Spleen (tissue), 11 donors: ENCODE measurements around the gene INO80. TPM values are rescaled to one million over a fixed set of nuclear protein-coding genes. Genes with fewer than 3 reads are reported as not detected.
"Not testable (repeated sequence)": the region's sequence is repeated elsewhere in the genome, so short reads cannot be mapped to it uniquely, and the experiment has no call there.

Source experiments
- DNase-seq: peaks from one replicate; pipeline ENCODE4 v3.0.0-alpha.2; 2020
- H3K27ac ChIP-seq, 8 donors: fragments of 200-600 bp; sonication (generic) in 7 of 8; 1 replicate in 4 of 8; 2 replicates in 4 of 8; pipeline versions ENCODE4 v1.5.0 to v1.8.0; 2016 to 2021; ENCODE audit warnings: inconsistent platforms in 4 of 8, mild to moderate bottlenecking in 4 of 8, moderate library complexity in 1 of 8
- H3K27me3 ChIP-seq, 7 donors: fragments of 200-600 bp; sonication (generic) in 6 of 7; replicated peaks in 1 of 7; 1 replicate in 4 of 7; 2 replicates in 3 of 7; pipeline versions ENCODE4 v1.5.0 to v1.8.0; 2016 to 2021; ENCODE audit warnings: inconsistent platforms in 3 of 7, mild to moderate bottlenecking in 1 of 7
- H3K36me3 ChIP-seq, 6 donors: fragments of 200-600 bp; sonication (generic) in 5 of 6; 1 replicate in 4 of 6; 2 replicates in 2 of 6; pipeline versions ENCODE4 v1.5.0 to v1.8.0; 2016 to 2021; ENCODE audit warnings: inconsistent platforms in 2 of 6
- H3K4me1 ChIP-seq, 6 donors: fragments of 200-600 bp; sonication (generic) in 5 of 6; 1 replicate in 3 of 6; 2 replicates in 3 of 6; pipeline versions ENCODE4 v1.5.0 to v1.8.0; 2016 to 2021; ENCODE audit warnings: inconsistent platforms in 3 of 6
- H3K4me3 ChIP-seq, 8 donors: fragments of 200-600 bp; sonication (generic) in 7 of 8; 1 replicate in 4 of 8; 2 replicates in 4 of 8; pipeline versions ENCODE4 v1.5.0 to v1.8.0; 2016 to 2021; ENCODE audit warnings: inconsistent platforms in 4 of 8, mild to moderate bottlenecking in 4 of 8, moderate library complexity in 2 of 8
- H3K9me3 ChIP-seq, 8 donors: fragments of 200-600 bp; sonication (generic) in 7 of 8; 1 replicate in 4 of 8; 2 replicates in 4 of 8; pipeline versions ENCODE4 v1.5.0 to v1.8.0; 2016 to 2021; ENCODE audit warnings: inconsistent platforms in 4 of 8
- CTCF ChIP-seq, 11 experiments: fragments of 200-600 bp in 7 of 11; fragments of 450-650 bp in 4 of 11; sonication (generic) in 4 of 11; IDR thresholded peaks in 8 of 11; conservative IDR thresholded peaks in 3 of 11; 1 replicate in 7 of 11; 2 replicates in 4 of 11; pipeline versions ENCODE4 v1.4.0 to v1.8.0; 2016 to 2021; ENCODE audit warnings: antibody characterized with exemption in 11 of 11, inconsistent platforms in 4 of 11, mild to moderate bottlenecking in 1 of 11
- POLR2A ChIP-seq, 3 donors: fragments of 450-650 bp; IDR thresholded peaks; one replicate each; pipeline ENCODE4 v1.5.1; 2017; ENCODE audit warnings: antibody characterized with exemption in 3 of 3, mild to moderate bottlenecking in 1 of 3
- POLR2AphosphoS5 ChIP-seq, 3 donors: sonication (generic); formaldehyde crosslinking; IDR thresholded peaks; one replicate each; pipeline ENCODE4 v1.5.1; 2017; ENCODE audit warnings: antibody characterized with exemption in 3 of 3
- WGBS, 5 donors: extraction: QIAGEN DNeasy Blood & Tissue Kit in 3 of 5; methylation state at CpG; one replicate each; pipeline versions ENCODE4 v1.1.5 to v1.1.7; 2013 to 2018; 5-methylcytosine and 5-hydroxymethylcytosine counted together
- intact Hi-C: fragments of 100-400 bp; cut with DNase I; formaldehyde crosslinking; loops from one replicate; pipeline ENCODE4 v1.15.0; 2023; ENCODE audit warnings: low total_unique reads
- polyA plus RNA-seq, 3 donors: library from polyadenylated mRNA; stranded (reverse); fragments of 200-250 nt; gene quantifications; one replicate each; pipeline ENCODE4 v1.2.1, GENCODE V29; 2013
- total RNA-seq, 7 donors: library from RNA; depleted of rRNA in 3 of 7; stranded (reverse); fragments of >200 nt in 3 of 7; fragmentation: NEBNext Ultra II Directional in 4 of 7; extraction: Animal tissue kit (Norgen Biotek cat#: 25700) in 4 of 7; gene quantifications; one replicate each; pipeline versions ENCODE4 v1.1.0 to v1.2.1, GENCODE V29; 2016 to 2021
- donor health status: healthy with polysubstance abuse.
- donor health status: DM: no; HTN: no; CAD: no; lungs with moderate emphysema.
- donor health status: DM: no; HTN: no; CAD: no.
- donor health status: Bipolar disorder and iron deficiency.
- donor health status: healthy.
- donor health status: DM: no; HTN: no; CAD: no.
- donor health status: DM: yes; HTN: yes; CAD: no.

Gene INO80
- total and polyA plus RNA-seq, 10 donors: 5.2 to 39.4 (median 25.9) TPM

- intact Hi-C loops: no loop called here
- H3K36me3 ChIP-seq: peaks cover 0 to 85% (median 53%) of the 10 kb centered on the region in 6 donors
- H3K4me3 ChIP-seq: no peak overlapping the region
- H3K27ac ChIP-seq: no peak overlapping the region
- H3K4me1 ChIP-seq: peaks cover 0 to 9% (median 0%) of the 10 kb centered on the region in 6 donors
- no peaks in the 10 kb centered on the region for H3K9me3 ChIP-seq
- no peak for TF ChIP-seq POLR2A (IDR thresholded peaks at IDR 0.05)
- no peak for TF ChIP-seq POLR2AphosphoS5 (IDR thresholded peaks at IDR 0.05)
- TF ChIP-seq CTCF (IDR thresholded peaks at IDR 0.05 in 8 of 11, conservative IDR thresholded peaks at IDR 0.05 in 3 of 11): no peak
- DNase-seq: no peak
- WGBS, 5 donors: 86 to 95% (median 92%) methylated on average over 6 of the region's 6 CpGs
- H3K27me3 ChIP-seq: no peaks in the 10 kb centered on the region
These were observed 19.9 kb downstream of the INO80 start for GRCh38 chr15:41096178-41096577.

GRCh38 chr15:41085029-41085428 lies 31.1 kb downstream of the INO80 start:
- H3K4me1 ChIP-seq: peaks cover 5 to 44% (median 15%) of the 10 kb centered on the region in 6 donors
- H3K9me3 ChIP-seq: no peaks in the 10 kb centered on the region
- no peak overlapping the region for H3K4me3 ChIP-seq
- TF ChIP-seq POLR2AphosphoS5 (IDR thresholded peaks at IDR 0.05) (no peak), CTCF (IDR thresholded peaks at IDR 0.05 in 8 of 11, conservative IDR thresholded peaks at IDR 0.05 in 3 of 11) (no peak), POLR2A (IDR thresholded peaks at IDR 0.05) (no peak)
- 85 to 91% (median 86%) methylated on average over 3 of the region's 3 CpGs for WGBS, 5 donors
- DNase-seq: no peak
- H3K27ac ChIP-seq: peak overlapping the region in 1 of 8 donors; percentile 71
- intact Hi-C loops: no loop called here
- no peaks in the 10 kb centered on the region for H3K27me3 ChIP-seq
- peaks cover 0 to 100% (median 74%) of the 10 kb centered on the region in 6 donors for H3K36me3 ChIP-seq

- Histone ChIP-seq H3K27me3 (no peaks in the 10 kb centered on the region), H3K4me1 (peaks cover 0 to 20% (median 3%) of the 10 kb centered on the region in 6 donors), H3K4me3 (no peak overlapping the region), H3K27ac (peak overlapping the region in 6 of 8 donors; percentile 6 to 47 (median 20)), H3K36me3 (peaks cover 0 to 100% (median 93%) of the 10 kb centered on the region in 6 donors), H3K9me3 (no peaks in the 10 kb centered on the region)
- 67 to 89% (median 78%) methylated on average over 1 of the region's 1 CpG for WGBS, 5 donors
- TF ChIP-seq POLR2A (IDR thresholded peaks at IDR 0.05): no peak
- intact Hi-C loops: no loop called here
- DNase-seq: no peak
These were observed 35.9 kb downstream of the INO80 start for GRCh38 chr15:41080144-41080543.

- Histone ChIP-seq H3K4me3 (no peak overlapping the region), H3K9me3 (no peaks in the 10 kb centered on the region), H3K27ac (peak overlapping the region in 6 of 8 donors; percentile 6 to 47 (median 20)), H3K27me3 (no peaks in the 10 kb centered on the region), H3K4me1 (peaks cover 0 to 18% (median 3%) of the 10 kb centered on the region in 6 donors), H3K36me3 (peaks cover 0 to 100% (median 93%) of the 10 kb centered on the region in 6 donors)
- intact Hi-C loops: no loop called here
- peak; percentile 77 for DNase-seq
- 42 to 71% (median 62%) methylated on average over 8 of the region's 8 CpGs for WGBS, 5 donors
- TF ChIP-seq POLR2A (IDR thresholded peaks at IDR 0.05) (no peak), POLR2AphosphoS5 (IDR thresholded peaks at IDR 0.05) (no peak), CTCF (IDR thresholded peaks at IDR 0.05 in 8 of 11, conservative IDR thresholded peaks at IDR 0.05 in 3 of 11) (no peak)
These were observed 36.4 kb downstream of the INO80 start for GRCh38 chr15:41079717-41080116.

- intact Hi-C loops, DNase-seq, H3K9me3 ChIP-seq, H3K4me3 ChIP-seq, H3K27me3 ChIP-seq: not testable (repeated sequence)
- peaks cover 0 to 18% (median 3%) of the 10 kb centered on the region in 6 donors for H3K4me1 ChIP-seq
- 81 to 94% (median 89%) methylated on average over 5 of the region's 5 CpGs for WGBS, 5 donors
- peak overlapping the region in 1 of 8 donors; percentile 40 for H3K27ac ChIP-seq
- peaks cover 0 to 100% (median 93%) of the 10 kb centered on the region in 6 donors for H3K36me3 ChIP-seq
These were observed 37.2 kb downstream of the INO80 start for GRCh38 chr15:41078879-41079278.
